B cell (primary cell): ENCODE results near the gene FAM240B.

Experiments
- CTCF ChIP-seq: fragments of 200-600 bp; IDR thresholded peaks from one replicate; pipeline ENCODE4 v1.8.0; 2022; ENCODE audit warnings: antibody characterized with exemption, mild to moderate bottlenecking
- EZH2 ChIP-seq: IDR thresholded peaks from 2 replicates; pipeline ENCODE4 v1.6.1; 2012; ENCODE audit warnings: borderline replicate concordance, low read depth, mild to moderate bottlenecking, moderate library complexity, low read length; ENCODE audit not compliant: insufficient read depth, poor library complexity, severe bottlenecking

GRCh38 chr9:38652044-38652443, 67.9 kb downstream of the FAM240B start:
- TF ChIP-seq CTCF (no peak), EZH2 (no peak)
